PC-3 (cell line): ENCODE data around the gene AEBP1.

Source experiments
- CTCF ChIP-seq: fragments of 300-600 bp; sonication (generic); conservative IDR thresholded peaks from 2 replicates; pipeline ENCODE4 v1.5.1; 2017; ENCODE audit warnings: antibody characterized with exemption, low read depth, mild to moderate bottlenecking, low read length
- EZH2 ChIP-seq: fragments of 300-600 bp; sonication (generic); IDR thresholded peaks from one replicate; pipeline ENCODE4 v1.6.1; 2017; ENCODE audit warnings: antibody characterized with exemption, mild to moderate bottlenecking, low read length; ENCODE audit not compliant: unreplicated experiment
- EZH2phosphoT487 ChIP-seq: fragments of 300-600 bp; sonication (generic); IDR thresholded peaks from 2 replicates; pipeline ENCODE4 v1.6.1; 2018; ENCODE audit warnings: mild to moderate bottlenecking, antibody characterized with exemption, low read length, borderline replicate concordance

DNA sequence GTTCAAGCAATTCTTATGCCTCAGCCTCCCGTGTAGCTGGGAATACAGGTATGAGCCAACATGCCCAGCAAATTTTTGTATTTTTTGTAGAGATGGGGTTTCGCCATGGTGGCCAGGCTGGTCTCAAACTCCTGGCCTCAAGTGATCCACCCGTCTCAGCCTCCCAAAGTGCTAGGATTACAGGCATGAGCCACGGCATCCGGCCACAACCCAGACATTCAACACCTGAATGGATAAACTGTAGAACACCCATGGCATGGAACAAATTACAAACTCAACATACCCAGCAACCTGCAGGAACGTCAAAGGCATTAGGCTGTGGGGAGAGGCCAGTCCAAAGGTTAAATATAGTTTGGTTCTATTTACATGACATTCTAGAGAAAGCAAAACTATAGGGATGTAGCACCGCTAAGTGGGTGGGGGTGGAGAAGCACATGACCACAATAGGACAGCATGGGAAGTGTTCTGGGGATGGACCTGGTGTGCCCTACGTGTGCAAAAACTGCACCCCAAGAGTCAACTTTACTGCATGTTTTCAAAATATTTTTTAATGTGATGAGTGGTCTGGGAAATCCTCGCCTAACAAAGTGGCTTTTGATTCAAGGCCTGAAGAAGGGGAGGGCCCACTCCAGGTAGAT is 32.3 kb upstream of the AEBP1 start:
- TF ChIP-seq CTCF (no peak), EZH2phosphoT487 (no peak), EZH2 (no peak)
